RWPE2 (cell line): ENCODE results near the gene BHLHA15.

ENCODE experiments used
- ATAC-seq: fragments of 200-7000 bp; cut with Tn5 transposase; 3 replicates; pipeline ENCODE4 v1.9.1; 2021; ENCODE audit warnings: low read depth
- DNase-seq: peaks from one replicate; pipeline ENCODE4 v3.0.0-alpha.2; 2020; ENCODE audit warnings: low spot score
- H3K27ac ChIP-seq: fragments of 450-650 bp; 2 replicates; pipeline ENCODE4 v1.5.1; 2017; ENCODE audit warnings: mild to moderate bottlenecking; ENCODE audit not compliant: poor library complexity, severe bottlenecking
- H3K27me3 ChIP-seq: fragments of 250-450 bp; sonication (Bioruptor Pico); 2 replicates; pipeline ENCODE4 v1.5.1; 2021; ENCODE audit warnings: mild to moderate bottlenecking, moderate library complexity; ENCODE audit not compliant: insufficient read depth, poor library complexity, severe bottlenecking
- H3K36me3 ChIP-seq: fragments of 250-450 bp; sonication (Bioruptor Pico); 2 replicates; pipeline ENCODE4 v1.5.1; 2020; ENCODE audit warnings: low read depth, mild to moderate bottlenecking, moderate library complexity
- H3K4me1 ChIP-seq: fragments of 250-450 bp; sonication (Bioruptor Pico); 2 replicates; pipeline ENCODE4 v1.5.1; 2021; ENCODE audit warnings: mild to moderate bottlenecking, moderate library complexity; ENCODE audit not compliant: insufficient read depth, poor library complexity, severe bottlenecking
- H3K4me3 ChIP-seq: fragments of 250-450 bp; sonication (Bioruptor Pico); 2 replicates; pipeline ENCODE4 v1.5.1; 2021; ENCODE audit warnings: mild to moderate bottlenecking, moderate library complexity; ENCODE audit not compliant: severe bottlenecking
- H3K9me3 ChIP-seq: fragments of 250-450 bp; sonication (Bioruptor Pico); 2 replicates; pipeline ENCODE4 v1.5.1; 2021; ENCODE audit warnings: mild to moderate bottlenecking, moderate library complexity; ENCODE audit not compliant: severe bottlenecking
- TF ChIP-seq, protein P1 (sequence below): fragments of 450-650 bp; IDR thresholded peaks from one replicate; pipeline ENCODE4 v1.5.1; 2017; ENCODE audit warnings: mild to moderate bottlenecking, moderate library complexity; ENCODE audit not compliant: poor library complexity, severe bottlenecking

The BHLHA15 gene

GRCh38 chr7:98236355-98237185 lies 25.3 kb downstream of the BHLHA15 start:
- ATAC-seq (no peak; the same call in 2 of the 3 replicates), DNase-seq (no peak)
- Histone ChIP-seq H3K27me3 (no peaks in the 10 kb centered on the region), H3K27ac (no peak overlapping the region), H3K36me3 (no peaks in the 10 kb centered on the region), H3K4me3 (no peak overlapping the region), H3K4me1 (no peaks in the 10 kb centered on the region), H3K9me3 (no peaks in the 10 kb centered on the region)
- TF ChIP-seq, protein P1, sequence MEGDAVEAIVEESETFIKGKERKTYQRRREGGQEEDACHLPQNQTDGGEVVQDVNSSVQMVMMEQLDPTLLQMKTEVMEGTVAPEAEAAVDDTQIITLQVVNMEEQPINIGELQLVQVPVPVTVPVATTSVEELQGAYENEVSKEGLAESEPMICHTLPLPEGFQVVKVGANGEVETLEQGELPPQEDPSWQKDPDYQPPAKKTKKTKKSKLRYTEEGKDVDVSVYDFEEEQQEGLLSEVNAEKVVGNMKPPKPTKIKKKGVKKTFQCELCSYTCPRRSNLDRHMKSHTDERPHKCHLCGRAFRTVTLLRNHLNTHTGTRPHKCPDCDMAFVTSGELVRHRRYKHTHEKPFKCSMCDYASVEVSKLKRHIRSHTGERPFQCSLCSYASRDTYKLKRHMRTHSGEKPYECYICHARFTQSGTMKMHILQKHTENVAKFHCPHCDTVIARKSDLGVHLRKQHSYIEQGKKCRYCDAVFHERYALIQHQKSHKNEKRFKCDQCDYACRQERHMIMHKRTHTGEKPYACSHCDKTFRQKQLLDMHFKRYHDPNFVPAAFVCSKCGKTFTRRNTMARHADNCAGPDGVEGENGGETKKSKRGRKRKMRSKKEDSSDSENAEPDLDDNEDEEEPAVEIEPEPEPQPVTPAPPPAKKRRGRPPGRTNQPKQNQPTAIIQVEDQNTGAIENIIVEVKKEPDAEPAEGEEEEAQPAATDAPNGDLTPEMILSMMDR, result no peak

DNA sequence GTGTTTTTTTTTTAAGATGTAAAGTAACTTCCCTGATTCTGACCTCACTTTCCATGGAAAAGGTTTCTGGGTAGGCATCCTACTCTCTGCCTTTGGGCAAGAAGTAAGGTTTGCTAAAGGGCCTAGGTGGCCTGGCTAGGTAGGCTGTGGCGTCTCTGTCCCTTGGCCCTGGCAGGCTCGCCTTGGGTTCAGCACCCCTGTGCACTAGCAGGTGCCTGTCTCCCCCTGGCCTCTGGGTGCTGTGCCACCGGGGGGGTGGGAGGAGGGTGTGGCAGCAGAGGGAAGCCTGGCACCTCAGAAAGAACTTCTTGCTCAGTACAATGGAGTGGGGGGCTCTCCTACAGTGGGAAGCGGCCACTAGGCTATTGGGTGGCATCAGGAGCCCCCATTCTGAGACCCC lies 26.8 kb downstream of the BHLHA15 start:
- Histone ChIP-seq H3K9me3 (no peaks in the 10 kb centered on the region), H3K36me3 (no peaks in the 10 kb centered on the region), H3K4me1 (no peaks in the 10 kb centered on the region), H3K4me3 (no peak overlapping the region), H3K27me3 (no peaks in the 10 kb centered on the region), H3K27ac (no peak overlapping the region)
- TF ChIP-seq, protein P1, result no peak
- DNase-seq, result no peak
- no peak for ATAC-seq

- no peak overlapping the region for H3K4me3 ChIP-seq
- no peak overlapping the region for H3K27ac ChIP-seq
- no peaks in the 10 kb centered on the region for H3K27me3 ChIP-seq
- H3K9me3 ChIP-seq, result no peaks in the 10 kb centered on the region
- DNase-seq, result no peak
- ATAC-seq, result no peak
- H3K4me1 ChIP-seq, result no peaks in the 10 kb centered on the region
- H3K36me3 ChIP-seq, result no peaks in the 10 kb centered on the region
- TF ChIP-seq, protein P1, result no peak
Observed at GRCh38 chr7:98238976-98239375, 27.7 kb downstream of the BHLHA15 start.

DNA sequence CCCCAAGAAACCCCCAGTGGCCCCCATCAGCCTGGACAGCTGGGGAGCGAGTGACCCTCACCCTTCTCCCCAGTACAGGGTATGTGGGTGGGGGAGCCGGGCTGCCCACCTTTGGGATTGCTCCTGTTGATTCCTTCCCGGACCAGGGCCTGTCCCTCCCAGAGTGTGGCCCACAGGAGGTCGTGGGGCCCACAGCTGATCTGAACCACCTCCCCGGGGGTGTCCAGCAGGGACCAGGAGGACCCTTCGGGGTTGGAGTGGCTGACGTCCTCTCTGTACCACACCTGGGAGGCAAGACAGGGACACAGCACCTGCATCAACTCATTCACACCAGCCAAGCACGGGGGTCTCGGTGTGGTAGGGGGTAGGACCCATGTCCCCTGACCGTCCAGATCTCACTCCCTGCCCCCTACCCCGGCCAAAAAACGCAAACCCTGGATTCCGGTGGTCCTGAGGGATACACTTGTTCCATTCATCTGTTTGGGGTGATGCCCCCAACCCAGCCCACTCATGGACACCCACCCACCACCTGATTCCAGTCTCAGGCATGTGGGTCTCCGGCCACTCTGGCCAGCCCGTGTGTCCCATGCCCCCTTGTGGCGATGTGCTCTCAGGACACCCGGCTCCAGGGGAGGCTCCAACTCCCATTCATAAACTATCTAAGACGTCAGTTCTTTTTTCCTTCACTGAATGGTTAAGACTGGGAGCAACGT lies 29.9 kb downstream of the BHLHA15 start:
- Histone ChIP-seq H3K4me3 (no peak overlapping the region), H3K9me3 (no peaks in the 10 kb centered on the region), H3K27me3 (no peaks in the 10 kb centered on the region), H3K36me3 (no peaks in the 10 kb centered on the region), H3K27ac (no peak overlapping the region), H3K4me1 (no peaks in the 10 kb centered on the region)
- DNase-seq (no peak), ATAC-seq (peak; percentile 58; the same call in 1 of the 3 replicates)
- TF ChIP-seq, protein P1, result peak; percentile 51
